ENCODE data around the gene CCL17. TPM values are rescaled to one million over a fixed set of nuclear protein-coding genes. Genes with fewer than 3 reads are reported as not detected.

CCL17 gene
- total and polyA plus RNA-seq, 8 donors: 0.43 to 6.4 (median 1.1) TPM; not detected in 5

DNA sequence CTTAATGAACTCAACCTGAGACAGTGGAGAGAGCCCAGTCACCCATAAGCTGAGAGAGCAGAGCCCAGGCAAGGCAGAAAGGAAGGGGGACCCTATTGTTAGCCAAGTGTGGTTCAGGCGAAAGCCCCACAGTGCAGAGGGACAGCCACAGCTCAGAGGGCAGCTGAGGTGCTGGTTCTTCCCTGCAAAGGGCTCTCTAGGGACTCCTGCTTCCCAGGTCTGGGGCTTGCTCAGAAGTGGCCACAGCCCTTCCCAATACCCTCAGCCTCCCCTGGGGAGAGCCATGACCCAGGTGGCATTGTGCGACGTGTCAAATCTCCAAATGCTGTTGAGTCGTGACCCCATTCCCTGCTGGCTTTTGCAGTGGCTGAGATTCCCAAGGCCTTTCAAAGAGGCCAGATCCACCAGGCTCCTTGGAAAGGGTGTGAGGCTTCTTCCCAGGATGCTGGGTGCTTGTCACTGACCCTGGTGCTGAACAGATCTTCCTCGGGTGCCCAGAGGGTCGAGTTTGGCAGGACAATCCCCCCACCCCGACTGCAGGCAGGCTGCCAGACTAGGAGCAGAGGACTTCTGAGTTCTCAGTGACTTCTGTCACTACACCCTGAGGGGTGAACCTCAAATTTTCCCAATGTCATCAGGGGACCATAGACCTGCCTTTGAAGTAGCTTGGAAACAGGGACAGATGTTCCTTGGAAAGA is 2.5 kb upstream of the CCL17 start:
- H3K27ac ChIP-seq: no peak overlapping the region
- H3K27me3 ChIP-seq: no peaks in the 10 kb centered on the region
- intact Hi-C loops (cut with DNase I): no loop called here
- no peak overlapping the region for H3K4me3 ChIP-seq
- no peak for ATAC-seq
- H3K9me3 ChIP-seq: no peaks in the 10 kb centered on the region
- H3K36me3 ChIP-seq: no peaks in the 10 kb centered on the region
- no peaks in the 10 kb centered on the region for H3K4me1 ChIP-seq
- no peak for TF ChIP-seq CTCF (IDR thresholded peaks at IDR 0.05)
- DNase-seq: no peak

- Histone ChIP-seq H3K27ac (no peak overlapping the region), H3K9me3 (no peaks in the 10 kb centered on the region), H3K4me1 (peaks cover 0 to 8% of the 10 kb centered on the region in 2 donors), H3K36me3 (no peaks in the 10 kb centered on the region), H3K4me3 (no peak overlapping the region), H3K27me3 (no peaks in the 10 kb centered on the region)
- no peak for DNase-seq
- ATAC-seq: no peak
- intact Hi-C loops (cut with DNase I): no loop called here
- no peak for TF ChIP-seq CTCF (IDR thresholded peaks at IDR 0.05)
Observed at GRCh38 chr16:57405097-57405496, 530 bp downstream of the CCL17 start.

- no peaks in the 10 kb centered on the region for H3K36me3 ChIP-seq
- H3K4me3 ChIP-seq: no peak overlapping the region
- no peaks in the 10 kb centered on the region for H3K27me3 ChIP-seq
- no peaks in the 10 kb centered on the region for H3K9me3 ChIP-seq
- ATAC-seq (no peak), DNase-seq (no peak)
- H3K4me1 ChIP-seq: peaks cover 0 to 10% of the 10 kb centered on the region in 2 donors
- intact Hi-C loops (cut with DNase I): no loop called here
- TF ChIP-seq CTCF (IDR thresholded peaks at IDR 0.05): no peak
- H3K27ac ChIP-seq: no peak overlapping the region
Observed at GRCh38 chr16:57406881-57407280, 2.3 kb downstream of the CCL17 start.

GRCh38 chr16:57407521-57408353 is 3.2 kb downstream of the CCL17 start:
- H3K27me3 ChIP-seq: no peaks in the 10 kb centered on the region
- no peak for DNase-seq
- H3K27ac ChIP-seq: no peak overlapping the region
- H3K9me3 ChIP-seq: no peaks in the 10 kb centered on the region
- ATAC-seq: no peak
- intact Hi-C loops (cut with DNase I): no loop called here
- no peak for TF ChIP-seq CTCF (IDR thresholded peaks at IDR 0.05)
- H3K4me3 ChIP-seq: no peak overlapping the region
- no peaks in the 10 kb centered on the region for H3K36me3 ChIP-seq
- H3K4me1 ChIP-seq: peaks cover 0 to 10% of the 10 kb centered on the region in 2 donors

GRCh38 chr16:57409065-57409464 is 4.5 kb downstream of the CCL17 start:
- no peaks in the 10 kb centered on the region for H3K9me3 ChIP-seq
- H3K36me3 ChIP-seq: no peaks in the 10 kb centered on the region
- peaks cover 0 to 10% of the 10 kb centered on the region in 2 donors for H3K4me1 ChIP-seq
- peak overlapping the region in 1 of 2 donors; percentile 4 for H3K27ac ChIP-seq
- intact Hi-C loops (cut with DNase I): no loop called here
- no peak for DNase-seq
- no peak for TF ChIP-seq CTCF (IDR thresholded peaks at IDR 0.05)
- no peak overlapping the region for H3K4me3 ChIP-seq
- no peaks in the 10 kb centered on the region for H3K27me3 ChIP-seq
- peak; percentile 12 for ATAC-seq

Measured in left lung (tissue), 10 donors.